A673 (cell line): ENCODE data around the gene RPGR.

ENCODE experiments used
- EZH2 ChIP-seq: fragments of 200-600 bp; sonication (generic); IDR thresholded peaks from 2 replicates; pipeline ENCODE4 v1.6.1; 2017; ENCODE audit warnings: borderline replicate concordance, low read depth, mild to moderate bottlenecking, mixed read lengths, antibody characterized with exemption, low read length; ENCODE audit not compliant: poor library complexity, severe bottlenecking
- TF ChIP-seq, protein P1 (sequence below): fragments of 300-800, 200-600 bp; sonication (generic); conservative IDR thresholded peaks from 2 replicates; pipeline ENCODE4 v1.5.1; 2017; ENCODE audit warnings: low read depth, mild to moderate bottlenecking, antibody characterized with exemption, low read length, moderate library complexity, mixed read lengths

GRCh38 chrX:38374431-38374830 is 47.1 kb upstream of the RPGR start:
- TF ChIP-seq, protein P1, sequence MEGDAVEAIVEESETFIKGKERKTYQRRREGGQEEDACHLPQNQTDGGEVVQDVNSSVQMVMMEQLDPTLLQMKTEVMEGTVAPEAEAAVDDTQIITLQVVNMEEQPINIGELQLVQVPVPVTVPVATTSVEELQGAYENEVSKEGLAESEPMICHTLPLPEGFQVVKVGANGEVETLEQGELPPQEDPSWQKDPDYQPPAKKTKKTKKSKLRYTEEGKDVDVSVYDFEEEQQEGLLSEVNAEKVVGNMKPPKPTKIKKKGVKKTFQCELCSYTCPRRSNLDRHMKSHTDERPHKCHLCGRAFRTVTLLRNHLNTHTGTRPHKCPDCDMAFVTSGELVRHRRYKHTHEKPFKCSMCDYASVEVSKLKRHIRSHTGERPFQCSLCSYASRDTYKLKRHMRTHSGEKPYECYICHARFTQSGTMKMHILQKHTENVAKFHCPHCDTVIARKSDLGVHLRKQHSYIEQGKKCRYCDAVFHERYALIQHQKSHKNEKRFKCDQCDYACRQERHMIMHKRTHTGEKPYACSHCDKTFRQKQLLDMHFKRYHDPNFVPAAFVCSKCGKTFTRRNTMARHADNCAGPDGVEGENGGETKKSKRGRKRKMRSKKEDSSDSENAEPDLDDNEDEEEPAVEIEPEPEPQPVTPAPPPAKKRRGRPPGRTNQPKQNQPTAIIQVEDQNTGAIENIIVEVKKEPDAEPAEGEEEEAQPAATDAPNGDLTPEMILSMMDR, result no peak
- no peak for TF ChIP-seq EZH2
